ENCODE results near the gene TNFAIP1.
"Not testable (repeated sequence)": the region's sequence is repeated elsewhere in the genome, so short reads cannot be mapped to it uniquely, and the experiment has no call there.

TNFAIP1 gene

GRCh38 chr17:28325211-28325610 is 10.3 kb upstream of the TNFAIP1 start:
- DNase-seq, result no peak

GRCh38 chr17:28326114-28326513 is 9.4 kb upstream of the TNFAIP1 start:
- no peak for DNase-seq

- DNase-seq, result no peak
These were observed 8.4 kb upstream of the TNFAIP1 start for GRCh38 chr17:28327031-28327607.

- DNase-seq, result no peak
These were observed 7.9 kb upstream of the TNFAIP1 start for GRCh38 chr17:28327709-28328108.

GRCh38 chr17:28328325-28328724 is 7.2 kb upstream of the TNFAIP1 start:
- no peak for DNase-seq

- no peak for DNase-seq
These were observed 4.9 kb upstream of the TNFAIP1 start for GRCh38 chr17:28330671-28331070.

- DNase-seq, result no peak
These were observed 3.6 kb upstream of the TNFAIP1 start for GRCh38 chr17:28331891-28332420.

GRCh38 chr17:28333083-28333746 is 2.3 kb upstream of the TNFAIP1 start:
- no peak for DNase-seq

GRCh38 chr17:28334171-28334570 is 1.4 kb upstream of the TNFAIP1 start:
- no peak for DNase-seq

GRCh38 chr17:28334666-28335200 is 828 bp upstream of the TNFAIP1 start:
- DNase-seq, result no peak

- DNase-seq, result peak; percentile 81
These were observed 654 bp downstream of the TNFAIP1 start for GRCh38 chr17:28335959-28336871.

- peak; percentile 36 for DNase-seq
These were observed 2.7 kb downstream of the TNFAIP1 start for GRCh38 chr17:28338056-28338768.

- not testable (repeated sequence) for DNase-seq
These were observed 3.2 kb downstream of the TNFAIP1 start for GRCh38 chr17:28338769-28339212.

- DNase-seq, result no peak
These were observed 3.9 kb downstream of the TNFAIP1 start for GRCh38 chr17:28339431-28339830.

GRCh38 chr17:28340374-28340773 is 4.8 kb downstream of the TNFAIP1 start:
- DNase-seq, result no peak

- no peak for DNase-seq
These were observed 6.0 kb downstream of the TNFAIP1 start for GRCh38 chr17:28341516-28341915.

- DNase-seq, result no peak
These were observed 6.8 kb downstream of the TNFAIP1 start for GRCh38 chr17:28342313-28342712.

- DNase-seq, result no peak
These were observed 8.0 kb downstream of the TNFAIP1 start for GRCh38 chr17:28343491-28343932.

GRCh38 chr17:28344011-28344410 is 8.4 kb downstream of the TNFAIP1 start:
- DNase-seq, result no peak

- no peak for DNase-seq
These were observed 8.9 kb downstream of the TNFAIP1 start for GRCh38 chr17:28344435-28344901.

GRCh38 chr17:28345419-28346198 is 10.0 kb downstream of the TNFAIP1 start:
- no peak for DNase-seq
